Mesenchymal stem cell (in vitro differentiated cells and primary cell): ENCODE results near the gene METTL26.

Experiments used
- DNase-seq: peaks from one replicate; pipeline ENCODE4 v3.0.0-alpha.2; 2013
- H2AFZ ChIP-seq: one replicate; pipeline ENCODE4 v1.6.1; 2013; ENCODE audit warnings: low read depth, mild to moderate bottlenecking, control low read depth, inconsistent platforms, low read length, moderate library complexity
- H2AK5ac ChIP-seq: 2 replicates; pipeline ENCODE4 v1.6.1; 2013; ENCODE audit warnings: low read length, moderate library complexity, mild to moderate bottlenecking, inconsistent platforms; ENCODE audit not compliant: severe bottlenecking
- H2BK120ac ChIP-seq: one replicate; pipeline ENCODE4 v1.6.1; 2013; ENCODE audit warnings: low read depth, mild to moderate bottlenecking, inconsistent platforms, low read length, moderate library complexity
- H2BK12ac ChIP-seq, 2 experiments: one replicate each; pipeline ENCODE4 v1.6.1; 2013; ENCODE audit warnings: inconsistent platforms in 2 of 2, low read length in 2 of 2, mild to moderate bottlenecking in 2 of 2, moderate library complexity in 2 of 2, control low read depth in 1 of 2
- H2BK15ac ChIP-seq: one replicate; pipeline ENCODE4 v1.6.1; 2013; ENCODE audit warnings: mild to moderate bottlenecking, low read depth, inconsistent platforms; ENCODE audit not compliant: poor library complexity, severe bottlenecking
- H2BK5ac ChIP-seq: 2 replicates; pipeline ENCODE4 v1.6.1; 2013; ENCODE audit warnings: low read depth, mild to moderate bottlenecking, low read length, control low read depth, inconsistent platforms; ENCODE audit not compliant: poor library complexity, severe bottlenecking
- H3K14ac ChIP-seq, 2 experiments: one replicate each; pipeline ENCODE4 v1.6.1; 2013; ENCODE audit warnings: inconsistent platforms in 2 of 2, low read length in 2 of 2, control low read depth in 1 of 2, mild to moderate bottlenecking in 1 of 2, moderate library complexity in 1 of 2
- H3K18ac ChIP-seq, 2 experiments: one replicate each; pipeline ENCODE4 v1.6.1; 2013; ENCODE audit warnings: inconsistent platforms in 2 of 2, low read length in 2 of 2, control low read depth in 1 of 2, low read depth in 1 of 2, mild to moderate bottlenecking in 1 of 2
- H3K23ac ChIP-seq, 2 experiments: one replicate each; pipeline ENCODE4 v1.6.1; 2013; ENCODE audit warnings: inconsistent platforms in 2 of 2, low read length in 2 of 2, mild to moderate bottlenecking in 2 of 2, moderate library complexity in 2 of 2, control low read depth in 1 of 2
- H3K27ac ChIP-seq: 2 replicates; pipeline ENCODE4 v1.5.1; 2013; ENCODE audit warnings: mild to moderate bottlenecking, moderate library complexity, low read length, control low read depth, inconsistent platforms; ENCODE audit not compliant: poor library complexity, severe bottlenecking
- H3K27me3 ChIP-seq, 2 experiments: 2 replicates each; pipeline versions ENCODE4 v1.6.1 to v1.7.0; 2013; ENCODE audit warnings: low read length in 2 of 2, mild to moderate bottlenecking in 2 of 2, moderate library complexity in 2 of 2, control low read depth in 1 of 2, inconsistent platforms in 1 of 2; ENCODE audit not compliant: control insufficient read depth in 1 of 2, insufficient read depth in 1 of 2
- H3K36me3 ChIP-seq, 2 experiments: 2 replicates each; pipeline versions ENCODE4 v1.6.1 to v1.7.0; 2013; ENCODE audit warnings: low read length in 2 of 2, control low read depth in 1 of 2, inconsistent platforms in 1 of 2, low read depth in 1 of 2, mild to moderate bottlenecking in 1 of 2; ENCODE audit not compliant: insufficient read depth in 2 of 2, control insufficient read depth in 1 of 2
- H3K4ac ChIP-seq, 2 experiments: one replicate each; pipeline ENCODE4 v1.6.1; 2013; ENCODE audit warnings: inconsistent platforms in 2 of 2, low read length in 2 of 2, mild to moderate bottlenecking in 2 of 2, moderate library complexity in 2 of 2, control low read depth in 1 of 2, low read depth in 1 of 2
- H3K4me1 ChIP-seq: 2 replicates; pipeline ENCODE4 v1.6.1; 2013; ENCODE audit warnings: low read depth, low read length, control low read depth; ENCODE audit not compliant: control insufficient read depth, insufficient read depth
- H3K4me2 ChIP-seq: 2 replicates; pipeline ENCODE4 v1.6.1; 2013; ENCODE audit warnings: low read length, mild to moderate bottlenecking, inconsistent platforms; ENCODE audit not compliant: poor library complexity, severe bottlenecking
- H3K4me3 ChIP-seq, 2 experiments: 2 replicates each; pipeline versions ENCODE4 v1.5.1 to v1.7.0; 2013; ENCODE audit warnings: low read length in 2 of 2, mild to moderate bottlenecking in 2 of 2, control low read depth in 1 of 2, low read depth in 1 of 2; ENCODE audit not compliant: insufficient read depth in 1 of 2
- H3K79me1 ChIP-seq: replicated peaks from 2 replicates; pipeline ENCODE4 v1.6.1; 2013; ENCODE audit warnings: mild to moderate bottlenecking, control low read depth, low read length, inconsistent platforms; ENCODE audit not compliant: poor library complexity, severe bottlenecking
- H3K9ac ChIP-seq: 2 replicates; pipeline ENCODE4 v1.7.0; 2013; ENCODE audit warnings: mild to moderate bottlenecking, low read length, moderate library complexity
- H3K9me3 ChIP-seq: 2 replicates; pipeline ENCODE4 v1.7.0; 2013; ENCODE audit warnings: mild to moderate bottlenecking, low read length; ENCODE audit not compliant: control insufficient read depth
- H4K8ac ChIP-seq: one replicate; pipeline ENCODE4 v1.6.1; 2013; ENCODE audit warnings: inconsistent platforms, mild to moderate bottlenecking, low read length, moderate library complexity
- H4K91ac ChIP-seq: one replicate; pipeline ENCODE4 v1.6.1; 2013; ENCODE audit warnings: mild to moderate bottlenecking, low read length, inconsistent platforms
- WGBS: methylation state at CpG from one replicate; pipeline ENCODE4 v1.1.7; 2013; ENCODE audit warnings: mixed read lengths; 5-methylcytosine and 5-hydroxymethylcytosine counted together

The METTL26 gene

DNA sequence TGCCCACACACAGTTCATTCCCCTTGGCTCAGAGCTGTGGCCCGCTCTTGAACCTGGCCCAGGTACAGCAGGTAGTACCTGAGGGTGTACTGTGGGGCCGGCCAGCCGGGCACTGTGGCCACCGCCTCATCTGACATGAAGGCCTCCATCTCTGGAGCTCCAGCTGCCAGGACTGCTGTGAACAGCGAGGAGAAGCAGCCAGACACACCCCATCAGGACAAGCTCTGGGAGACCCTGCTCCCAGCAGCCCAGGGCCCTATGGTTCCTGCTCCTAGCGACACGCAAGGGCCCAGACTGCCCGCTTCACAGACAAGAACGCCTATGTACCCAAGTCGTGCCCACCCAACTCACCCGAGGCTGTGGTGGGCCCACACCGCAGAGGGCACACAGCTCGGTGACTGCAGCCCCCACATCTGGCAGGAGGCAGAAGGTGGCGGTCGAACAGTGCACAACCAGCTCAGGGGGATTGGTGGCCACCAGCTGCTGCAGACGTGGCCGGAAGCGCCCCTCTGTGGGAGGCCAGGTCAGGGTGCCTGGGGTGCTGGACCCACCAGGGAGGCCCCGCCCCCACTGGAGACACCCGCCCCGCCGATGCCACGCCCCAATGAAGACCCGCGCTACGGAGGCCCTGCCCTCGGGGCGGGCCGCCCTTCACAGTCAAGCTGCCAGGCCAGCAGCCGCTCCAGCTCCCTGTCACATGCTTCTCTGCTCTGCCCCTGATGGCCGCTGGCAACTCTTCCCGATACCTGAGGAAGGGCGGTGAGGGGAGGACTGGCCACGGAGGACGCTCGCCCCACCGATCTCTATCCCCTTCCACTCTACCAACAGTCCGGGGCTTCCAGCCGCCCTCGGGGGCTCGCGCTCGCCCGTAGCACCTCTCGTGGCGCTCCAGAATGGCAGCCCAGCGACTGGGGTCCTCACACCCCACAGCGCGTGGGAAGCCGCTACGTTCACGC, 43.0 kb upstream of the METTL26 start:
- Histone ChIP-seq H3K4me1 (peaks cover 68% of the 10 kb centered on the region), H3K36me3 (peaks cover 22 to 51% of the 10 kb centered on the region in 2 experiments), H3K9ac (peak overlapping the region; percentile 55), H3K14ac (peak overlapping the region in 1 of 2 experiments; percentile 92), H4K8ac (peak overlapping the region; percentile 86), H3K79me1 (peaks cover 6% of the 10 kb centered on the region), H2AFZ (peak overlapping the region; percentile 33), H3K27me3 (no peaks in the 10 kb centered on the region), H4K91ac (peak overlapping the region; percentile 70), H3K4me2 (peak overlapping the region; percentile 88), H3K18ac (peak overlapping the region; percentile 50 to 95), H3K9me3 (no peaks in the 10 kb centered on the region), H2BK120ac (no peak overlapping the region), H2BK12ac (peak overlapping the region; percentile 14 to 70), H3K27ac (peak overlapping the region; percentile 83), H2BK15ac (peak overlapping the region; percentile 15), H2AK5ac (peak overlapping the region; percentile 1), H3K23ac (no peak overlapping the region), H3K4me3 (peak overlapping the region; percentile 52 to 80), H2BK5ac (no peak overlapping the region), H3K4ac (peak overlapping the region; percentile 10 to 92)
- WGBS: 38% methylated on average over 46 of the region's 52 CpGs
- peak; percentile 67 for DNase-seq

DNA sequence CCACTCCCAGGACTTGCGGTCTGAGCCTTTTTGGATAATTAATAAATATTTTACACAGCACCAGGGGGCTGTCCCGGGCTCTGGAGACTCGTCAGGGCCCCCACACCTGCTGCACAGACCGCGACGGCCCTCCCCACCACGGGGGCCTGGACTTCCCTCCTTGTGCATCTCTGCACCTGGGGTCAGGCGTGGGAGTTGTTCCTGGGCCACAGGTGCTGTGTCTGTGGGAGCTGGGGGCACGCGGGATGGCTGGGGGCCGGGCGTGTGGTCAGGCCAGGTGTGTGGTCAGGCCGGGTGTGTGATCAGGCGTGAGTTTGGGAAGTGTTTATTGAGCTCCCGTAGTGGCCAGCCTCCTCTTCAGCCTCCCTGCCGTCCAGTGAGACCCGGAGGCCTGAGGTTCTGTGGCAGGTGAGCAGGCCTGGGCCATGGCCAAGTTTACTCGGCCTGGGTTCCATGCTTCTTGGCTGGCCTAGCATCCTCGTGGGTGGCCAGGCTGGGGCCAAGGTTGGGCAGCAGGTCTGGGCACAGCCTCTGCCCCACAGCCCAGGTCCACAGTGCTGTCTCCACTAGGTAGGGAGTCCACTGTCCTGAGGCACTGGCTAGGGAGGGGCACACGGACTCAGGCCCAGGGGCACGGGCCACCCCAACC, 42.2 kb upstream of the METTL26 start:
- H3K4me3 ChIP-seq: no peak overlapping the region
- H3K14ac ChIP-seq: no peak overlapping the region
- no peak overlapping the region for H3K23ac ChIP-seq
- no peak for DNase-seq
- H3K36me3 ChIP-seq: peaks cover 24 to 53% of the 10 kb centered on the region in 2 experiments
- H3K27ac ChIP-seq: no peak overlapping the region
- no peak overlapping the region for H3K4ac ChIP-seq
- peak overlapping the region; percentile 1 for H2AK5ac ChIP-seq
- H3K18ac ChIP-seq: no peak overlapping the region
- no peak overlapping the region for H2AFZ ChIP-seq
- no peak overlapping the region for H4K8ac ChIP-seq
- no peaks in the 10 kb centered on the region for H3K9me3 ChIP-seq
- 92% methylated on average over 21 of the region's 21 CpGs for WGBS
- H2BK120ac ChIP-seq: no peak overlapping the region
- peaks cover 2% of the 10 kb centered on the region for H3K79me1 ChIP-seq
- H4K91ac ChIP-seq: no peak overlapping the region
- H3K9ac ChIP-seq: no peak overlapping the region
- H3K4me2 ChIP-seq: no peak overlapping the region
- H2BK15ac ChIP-seq: no peak overlapping the region
- H2BK12ac ChIP-seq: no peak overlapping the region
- no peaks in the 10 kb centered on the region for H3K27me3 ChIP-seq
- peaks cover 62% of the 10 kb centered on the region for H3K4me1 ChIP-seq
- H2BK5ac ChIP-seq: no peak overlapping the region

DNA sequence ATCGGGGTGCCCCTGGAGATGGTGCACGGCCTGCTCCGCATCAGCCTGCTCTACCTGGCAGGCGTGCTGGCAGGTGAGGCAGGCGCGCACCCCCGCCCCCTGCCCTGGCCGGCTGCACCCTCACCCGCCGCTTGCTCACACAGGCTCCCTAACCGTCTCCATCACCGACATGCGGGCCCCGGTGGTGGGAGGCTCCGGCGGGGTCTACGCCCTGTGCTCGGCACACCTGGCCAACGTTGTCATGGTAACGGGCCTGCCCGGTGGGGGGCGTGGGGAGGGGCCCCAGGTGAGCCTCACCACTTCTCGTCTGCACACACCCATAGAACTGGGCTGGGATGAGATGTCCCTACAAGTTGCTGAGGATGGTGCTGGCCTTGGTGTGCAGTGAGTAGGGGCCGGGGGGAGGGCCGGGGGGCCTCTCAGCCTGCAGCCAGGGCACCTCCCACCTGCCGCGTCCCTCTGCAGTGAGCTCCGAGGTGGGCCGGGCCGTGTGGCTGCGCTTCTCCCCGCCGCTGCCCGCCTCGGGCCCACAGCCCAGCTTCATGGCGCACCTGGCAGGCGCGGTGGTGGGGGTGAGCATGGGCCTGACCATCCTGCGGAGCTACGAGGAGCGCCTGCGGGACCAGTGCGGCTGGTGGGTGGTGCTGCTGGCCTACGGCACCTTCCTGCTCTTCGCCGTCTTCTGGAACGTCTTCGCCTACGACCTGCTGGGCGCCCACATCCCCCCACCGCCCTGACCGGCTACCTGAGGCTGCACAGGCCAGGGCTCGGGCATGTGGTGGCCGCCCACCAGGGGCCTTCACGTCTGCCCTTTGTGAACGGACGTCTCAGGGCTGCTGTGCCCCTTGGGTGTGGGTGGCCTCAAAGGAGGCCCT, 41.4 kb upstream of the METTL26 start:
- Histone ChIP-seq H3K4me3 (no peak overlapping the region), H3K9ac (no peak overlapping the region), H2BK120ac (no peak overlapping the region), H3K23ac (no peak overlapping the region), H4K8ac (no peak overlapping the region), H3K36me3 (peaks cover 24 to 53% of the 10 kb centered on the region in 2 experiments), H2AFZ (no peak overlapping the region), H3K4ac (no peak overlapping the region), H3K27ac (no peak overlapping the region), H2BK12ac (no peak overlapping the region), H3K14ac (no peak overlapping the region), H2BK15ac (no peak overlapping the region), H2BK5ac (no peak overlapping the region), H3K79me1 (peaks cover 2% of the 10 kb centered on the region), H2AK5ac (no peak overlapping the region), H3K4me1 (peaks cover 60% of the 10 kb centered on the region), H3K18ac (no peak overlapping the region), H3K27me3 (no peaks in the 10 kb centered on the region), H3K4me2 (no peak overlapping the region), H3K9me3 (no peaks in the 10 kb centered on the region), H4K91ac (peak overlapping the region; percentile 11)
- 81% methylated on average over 55 of the region's 57 CpGs for whole genome bisulfite sequencing
- no peak for DNase-seq
